ENCODE results near the gene GCC2.

Gene GCC2

DNA sequence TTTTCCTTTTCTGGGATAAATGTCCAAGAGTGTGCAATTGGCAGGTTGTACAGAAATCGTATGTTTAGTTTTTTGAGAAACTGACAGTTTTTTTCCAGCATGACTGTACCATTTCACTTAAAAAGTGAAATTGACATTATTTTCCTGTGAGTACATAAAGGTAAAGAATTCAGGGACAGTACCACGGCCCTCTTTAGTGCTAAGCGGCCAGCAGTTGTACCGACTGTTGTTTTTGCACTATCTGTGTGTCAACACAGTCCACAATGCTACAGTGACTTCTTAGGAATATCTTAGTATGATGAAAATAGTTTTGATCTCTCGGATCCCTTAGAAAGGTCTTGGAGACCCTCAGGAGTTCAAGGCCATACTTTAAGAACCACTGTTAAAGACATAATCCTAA is 87.9 kb downstream of the GCC2 start:
- Histone ChIP-seq H3K27me3 (replicated peaks) (no peaks in the 10 kb centered on the region), H3K4me3 (ENCODE audit: low read depth, low read length) (peak overlapping the region; percentile 80), H3K27ac (peak overlapping the region; percentile 93), H3K36me3 (replicated peaks) (peaks cover 3% of the 10 kb centered on the region)
- TF ChIP-seq, protein P1, sequence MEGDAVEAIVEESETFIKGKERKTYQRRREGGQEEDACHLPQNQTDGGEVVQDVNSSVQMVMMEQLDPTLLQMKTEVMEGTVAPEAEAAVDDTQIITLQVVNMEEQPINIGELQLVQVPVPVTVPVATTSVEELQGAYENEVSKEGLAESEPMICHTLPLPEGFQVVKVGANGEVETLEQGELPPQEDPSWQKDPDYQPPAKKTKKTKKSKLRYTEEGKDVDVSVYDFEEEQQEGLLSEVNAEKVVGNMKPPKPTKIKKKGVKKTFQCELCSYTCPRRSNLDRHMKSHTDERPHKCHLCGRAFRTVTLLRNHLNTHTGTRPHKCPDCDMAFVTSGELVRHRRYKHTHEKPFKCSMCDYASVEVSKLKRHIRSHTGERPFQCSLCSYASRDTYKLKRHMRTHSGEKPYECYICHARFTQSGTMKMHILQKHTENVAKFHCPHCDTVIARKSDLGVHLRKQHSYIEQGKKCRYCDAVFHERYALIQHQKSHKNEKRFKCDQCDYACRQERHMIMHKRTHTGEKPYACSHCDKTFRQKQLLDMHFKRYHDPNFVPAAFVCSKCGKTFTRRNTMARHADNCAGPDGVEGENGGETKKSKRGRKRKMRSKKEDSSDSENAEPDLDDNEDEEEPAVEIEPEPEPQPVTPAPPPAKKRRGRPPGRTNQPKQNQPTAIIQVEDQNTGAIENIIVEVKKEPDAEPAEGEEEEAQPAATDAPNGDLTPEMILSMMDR (IDR thresholded peaks at IDR 0.05; ENCODE audit: low read depth, low read length, missing control alignments), result no peak
- no peak for DNase-seq
- in situ Hi-C loops (cut with HindIII; ENCODE audit: low pct_ligation_motif_present, low sequenced_read_pairs), result no loop called here

DNA sequence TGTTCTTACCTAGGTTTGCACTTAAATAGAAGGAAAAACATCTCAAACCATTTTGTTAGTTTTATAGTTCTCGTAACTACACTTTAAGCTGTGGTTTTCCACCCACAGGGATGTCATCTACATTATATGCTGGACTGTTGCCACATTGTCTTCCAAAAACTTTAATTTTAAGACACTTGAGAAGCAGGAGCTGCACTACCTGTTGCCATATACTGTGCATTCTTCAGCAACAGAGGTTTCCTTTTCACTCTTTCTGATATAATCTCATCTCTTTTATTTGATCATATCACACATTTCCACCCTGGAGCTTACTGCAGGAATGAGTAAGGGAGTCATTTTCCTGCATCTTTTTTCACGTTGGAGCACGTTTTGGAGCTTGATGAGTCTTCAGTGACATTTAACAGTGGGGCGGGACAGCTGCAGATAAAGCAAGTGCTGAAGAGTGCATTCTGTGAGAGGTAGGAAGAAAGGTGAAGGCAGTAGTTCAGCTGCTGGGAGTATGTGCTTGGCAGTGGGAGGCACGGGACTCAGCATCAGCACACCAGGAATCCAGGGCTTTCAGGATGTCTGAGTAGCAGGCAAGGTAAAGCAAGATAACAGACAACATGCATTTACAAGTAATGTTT is 89.1 kb downstream of the GCC2 start:
- in situ Hi-C loops (cut with HindIII; ENCODE audit: low pct_ligation_motif_present, low sequenced_read_pairs), result no loop called here
- no peak for DNase-seq
- peaks cover 6% of the 10 kb centered on the region for H3K36me3 ChIP-seq (replicated peaks)
- TF ChIP-seq, protein P1 (IDR thresholded peaks at IDR 0.05; ENCODE audit: low read depth, low read length, missing control alignments), result no peak
- no peaks in the 10 kb centered on the region for H3K27me3 ChIP-seq (replicated peaks)
- peak overlapping the region; percentile 93 for H3K27ac ChIP-seq
- no peak overlapping the region for H3K4me3 ChIP-seq (ENCODE audit: low read depth, low read length)

DNA sequence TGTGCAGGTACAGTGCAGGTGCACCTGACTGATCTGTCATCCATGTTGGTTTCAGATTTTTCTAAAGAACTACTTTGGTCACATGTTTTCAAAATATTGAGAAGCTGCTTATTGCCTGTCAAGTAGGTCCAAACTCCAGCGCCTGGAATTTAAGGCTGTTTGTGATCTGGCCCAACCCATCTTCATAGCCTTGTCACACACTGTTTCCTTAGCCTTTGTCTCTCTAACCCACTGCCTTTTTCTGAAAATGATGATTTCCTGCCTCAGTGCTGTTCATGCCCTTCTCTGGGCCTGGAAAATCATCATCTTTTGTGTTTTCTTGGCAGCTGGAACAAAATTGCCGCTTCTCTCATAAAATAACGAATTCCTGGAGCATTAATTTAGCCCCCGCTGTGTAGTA is 92.4 kb downstream of the GCC2 start:
- peaks cover 6% of the 10 kb centered on the region for H3K36me3 ChIP-seq (replicated peaks)
- in situ Hi-C loops (cut with HindIII; ENCODE audit: low pct_ligation_motif_present, low sequenced_read_pairs), result no loop called here
- H3K27me3 ChIP-seq (replicated peaks), result no peaks in the 10 kb centered on the region
- DNase-seq, result no peak
- H3K27ac ChIP-seq, result peak overlapping the region; percentile 33
- no peak overlapping the region for H3K4me3 ChIP-seq (ENCODE audit: low read depth, low read length)
- TF ChIP-seq, protein P1 (IDR thresholded peaks at IDR 0.05; ENCODE audit: low read depth, low read length, missing control alignments), result no peak

DNA sequence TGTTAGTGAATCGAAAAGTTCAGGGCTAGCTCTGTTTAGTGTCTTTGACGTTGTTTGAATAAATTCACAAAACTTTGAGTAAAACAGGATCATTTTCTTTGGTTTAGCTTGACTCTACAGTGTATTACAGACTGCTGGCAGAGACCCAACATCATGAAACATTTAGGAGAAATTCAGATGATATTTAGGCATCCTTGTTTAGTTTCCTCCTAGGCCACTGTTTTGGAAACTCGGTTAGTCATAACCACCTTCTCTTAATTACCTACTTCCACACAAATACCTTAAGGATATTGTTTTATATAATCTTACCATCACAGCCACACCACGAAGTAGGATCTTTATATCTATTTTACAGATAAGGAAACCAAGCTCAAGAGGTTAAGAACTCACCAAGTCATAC is 93.1 kb downstream of the GCC2 start:
- Histone ChIP-seq H3K27ac (peak overlapping the region; percentile 33), H3K27me3 (replicated peaks) (no peaks in the 10 kb centered on the region), H3K4me3 (ENCODE audit: low read depth, low read length) (no peak overlapping the region), H3K36me3 (replicated peaks) (peaks cover 6% of the 10 kb centered on the region)
- TF ChIP-seq, protein P1 (IDR thresholded peaks at IDR 0.05; ENCODE audit: low read depth, low read length, missing control alignments), result no peak
- in situ Hi-C loops (cut with HindIII; ENCODE audit: low pct_ligation_motif_present, low sequenced_read_pairs), result no loop called here
- peak; percentile 41 for DNase-seq

DNA sequence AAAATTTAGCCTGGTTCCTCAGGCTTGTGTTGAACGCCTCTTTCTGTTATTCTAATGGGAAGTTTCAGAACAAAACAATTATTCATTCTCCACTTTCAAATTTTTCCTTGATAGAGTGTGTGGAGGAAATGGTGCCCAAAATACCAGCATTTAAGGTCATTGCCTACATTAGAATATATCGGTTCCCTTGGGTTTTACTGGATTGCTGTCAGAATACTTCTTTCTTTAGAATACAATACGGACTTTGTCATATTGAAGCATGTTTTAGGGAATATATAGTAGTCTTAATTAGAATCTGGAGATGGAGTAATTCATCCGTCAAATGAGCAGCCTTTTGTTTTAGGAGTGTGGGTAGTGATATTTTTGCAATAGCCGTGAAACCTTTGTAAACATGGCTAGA is 98.6 kb downstream of the GCC2 start:
- no peaks in the 10 kb centered on the region for H3K27me3 ChIP-seq (replicated peaks)
- DNase-seq, result no peak
- TF ChIP-seq, protein P1 (IDR thresholded peaks at IDR 0.05; ENCODE audit: low read depth, low read length, missing control alignments), result no peak
- peaks cover under 1% of the 10 kb centered on the region for H3K36me3 ChIP-seq (replicated peaks)
- H3K27ac ChIP-seq, result peak overlapping the region; percentile 95
- no peak overlapping the region for H3K4me3 ChIP-seq (ENCODE audit: low read depth, low read length)
- in situ Hi-C loops (cut with HindIII; ENCODE audit: low pct_ligation_motif_present, low sequenced_read_pairs), result no loop called here

Measured in brain microvascular endothelial cell (primary cell).